Right cardiac atrium (tissue), 5 donors: ENCODE data around the gene RABGAP1L. TPM values are rescaled to one million over a fixed set of nuclear protein-coding genes. Genes with fewer than 3 reads are reported as not detected.
"Not testable (repeated sequence)": the region's sequence is repeated elsewhere in the genome, so short reads cannot be mapped to it uniquely, and the experiment has no call there.

Experiments used
- ATAC-seq, 2 donors: fragments of 200-7000 bp; cut with Tn5 transposase; one replicate each; pipeline versions ENCODE4 v1.8.0 to v1.9.1; 2020; ENCODE audit warnings: moderate library complexity in 2 of 2, mild to moderate bottlenecking in 1 of 2
- DNase-seq, 3 donors: peaks; one replicate each; pipeline ENCODE4 v3.0.0-alpha.2; 2020
- H3K27ac ChIP-seq: one replicate; pipeline ENCODE4 v1.5.1; 2013; ENCODE audit warnings: mild to moderate bottlenecking, low read length, control low read depth, moderate library complexity
- H3K27me3 ChIP-seq: one replicate; pipeline ENCODE4 v1.6.1; 2013; ENCODE audit not compliant: control insufficient read depth, insufficient read depth
- H3K4me1 ChIP-seq: one replicate; pipeline ENCODE4 v1.6.1; 2013; ENCODE audit warnings: low read length; ENCODE audit not compliant: control insufficient read depth, insufficient read depth
- H3K4me3 ChIP-seq: one replicate; pipeline ENCODE4 v1.5.1; 2013; ENCODE audit warnings: low read length, control low read depth
- H3K9me3 ChIP-seq: one replicate; pipeline ENCODE4 v1.6.1; 2013; ENCODE audit warnings: low read length; ENCODE audit not compliant: control insufficient read depth
- WGBS: extraction: QIAGEN DNeasy Blood & Tissue Kit; methylation state at CpG from one replicate; pipeline ENCODE4 v1.1.7; 2013; 5-methylcytosine and 5-hydroxymethylcytosine counted together
- intact Hi-C, 4 donors: fragments of 100-400 bp; cut with DNase I; formaldehyde crosslinking; loops; one replicate each; pipeline versions ENCODE4 v1.11.0 to v1.14.0; 2022 to 2023
- polyA plus RNA-seq: library from polyadenylated mRNA; stranded (reverse); fragments of 200-250 nt; gene quantifications from one replicate; pipeline ENCODE4 v1.2.3, GENCODE V29; 2013
- total RNA-seq, 4 donors: library from RNA; stranded (reverse); fragmentation: NEBNext Ultra II Directional; extraction: Animal tissue kit (Norgen Biotek cat#: 25700); gene quantifications; one replicate each; pipeline ENCODE4 v1.2.1, GENCODE V29; 2021
- donor health status: healthy with polysubstance abuse.
- donor health status: DM: no; HTN: yes; CAD: no.
- donor health status: DM: no; HTN: no; CAD: no.
- donor health status: DM: no; HTN: yes; CAD: no; lungs with severe emphysema.
- donor health status: DM: yes; HTN: yes; CAD: no.

Gene RABGAP1L
- total and polyA plus RNA-seq, 5 donors: 174 to 367 (median 186) TPM

GRCh38 chr1:175033953-175034352 is 874.6 kb downstream of the RABGAP1L start:
- H3K4me3 ChIP-seq: no peak overlapping the region
- 77% methylated on average over 4 of the region's 4 CpGs for WGBS
- ATAC-seq (no peak), DNase-seq (no peak)
- no peaks in the 10 kb centered on the region for H3K27me3 ChIP-seq
- H3K27ac ChIP-seq: no peak overlapping the region
- H3K4me1 ChIP-seq: no peaks in the 10 kb centered on the region
- H3K9me3 ChIP-seq: no peaks in the 10 kb centered on the region
- intact Hi-C loops: loop anchor here in 3 of 4 donors (5.0 to 10.0 kb wide), 4 partner anchors 88 to 291 kb away; no protein-coding TSS in a partner anchor

GRCh38 chr1:175034775-175035174 is 875.5 kb downstream of the RABGAP1L start:
- Histone ChIP-seq H3K4me3 (no peak overlapping the region), H3K27me3 (no peaks in the 10 kb centered on the region), H3K27ac (no peak overlapping the region), H3K4me1 (no peaks in the 10 kb centered on the region), H3K9me3 (no peaks in the 10 kb centered on the region)
- DNase-seq: no peak
- WGBS: 81% methylated on average over 2 of the region's 2 CpGs
- ATAC-seq: no peak
- intact Hi-C loops: loop anchor here in 3 of 4 donors (5.0 to 10.0 kb wide), 4 partner anchors 88 to 290 kb away; no protein-coding TSS in a partner anchor

DNA sequence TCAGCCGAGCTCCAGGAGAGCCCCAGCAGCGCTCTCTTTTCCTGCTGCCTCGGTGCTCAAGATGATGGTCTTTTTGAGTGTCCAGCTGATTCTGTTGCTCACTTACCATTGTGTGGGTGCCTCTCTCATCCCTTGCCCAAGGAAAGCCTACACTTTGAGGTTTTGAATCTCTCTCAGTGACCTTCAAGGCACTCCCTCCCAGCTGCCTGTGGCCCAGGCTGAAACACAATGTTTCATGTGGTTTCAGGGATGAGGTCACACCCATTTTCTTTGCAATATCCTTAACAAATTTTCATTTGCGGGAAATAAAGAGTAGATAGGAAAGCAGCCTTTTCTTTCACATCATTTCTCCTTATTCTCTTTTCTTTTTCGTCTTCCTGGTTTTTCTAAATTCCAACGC is 876.5 kb downstream of the RABGAP1L start:
- WGBS: 90% methylated on average over 6 of the region's 6 CpGs
- Histone ChIP-seq H3K27ac (no peak overlapping the region), H3K4me1 (no peaks in the 10 kb centered on the region), H3K27me3 (no peaks in the 10 kb centered on the region), H3K4me3 (no peak overlapping the region), H3K9me3 (no peaks in the 10 kb centered on the region)
- no peak for DNase-seq
- intact Hi-C loops: loop anchor here in 1 of 4 donors (10.0 kb wide), 1 partner anchor 289 kb away; no protein-coding TSS in a partner anchor
- ATAC-seq: no peak

- no peak overlapping the region for H3K27ac ChIP-seq
- H3K27me3 ChIP-seq: no peaks in the 10 kb centered on the region
- ATAC-seq (no peak), DNase-seq (no peak)
- no peak overlapping the region for H3K4me3 ChIP-seq
- 68% methylated on average over 3 of the region's 3 CpGs for WGBS
- intact Hi-C loops: loop anchor here in 1 of 4 donors (10.0 kb wide), 1 partner anchor 288 kb away; no protein-coding TSS in a partner anchor
- H3K9me3 ChIP-seq: no peaks in the 10 kb centered on the region
- H3K4me1 ChIP-seq: no peaks in the 10 kb centered on the region
Measured at GRCh38 chr1:175036476-175036875, 877.2 kb downstream of the RABGAP1L start.

GRCh38 chr1:175037416-175037815 is 878.1 kb downstream of the RABGAP1L start:
- intact Hi-C loops: loop anchor here in 1 of 4 donors (10.0 kb wide), 1 partner anchor 287 kb away; no protein-coding TSS in a partner anchor
- Histone ChIP-seq H3K27me3 (no peaks in the 10 kb centered on the region), H3K27ac (no peak overlapping the region), H3K4me3 (no peak overlapping the region), H3K9me3 (no peaks in the 10 kb centered on the region), H3K4me1 (no peaks in the 10 kb centered on the region)
- ATAC-seq (no peak), DNase-seq (no peak)
- 61% methylated on average over 7 of the region's 7 CpGs for WGBS

GRCh38 chr1:175040324-175040879 is 881.1 kb downstream of the RABGAP1L start:
- Histone ChIP-seq H3K27me3 (no peaks in the 10 kb centered on the region), H3K4me1 (no peaks in the 10 kb centered on the region), H3K4me3 (no peak overlapping the region), H3K27ac (no peak overlapping the region), H3K9me3 (no peaks in the 10 kb centered on the region)
- intact Hi-C loops: no loop called here
- no peak for ATAC-seq
- WGBS: 73% methylated on average over 4 of the region's 4 CpGs
- DNase-seq: no peak

DNA sequence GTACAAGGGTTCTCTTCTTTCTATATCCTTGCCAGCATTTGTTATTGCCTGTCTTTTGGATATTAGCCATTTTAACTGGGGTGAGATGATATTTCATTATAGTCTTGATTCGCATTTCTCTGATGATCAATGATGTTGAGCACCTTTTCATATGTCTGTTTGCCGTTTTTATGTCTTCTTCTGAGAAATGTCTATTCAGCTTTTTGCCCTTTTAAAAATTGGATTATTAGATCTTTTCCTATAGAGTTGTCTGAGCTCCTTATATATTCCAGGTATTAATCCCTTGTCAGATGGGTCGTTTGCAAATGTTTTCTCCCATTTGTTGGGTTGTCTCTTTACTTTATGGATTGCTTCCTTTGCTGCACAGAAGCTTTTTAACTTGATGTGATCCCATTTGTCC is 883.3 kb downstream of the RABGAP1L start:
- ATAC-seq (no peak), DNase-seq (no peak)
- Histone ChIP-seq H3K27ac (no peak overlapping the region), H3K27me3 (no peaks in the 10 kb centered on the region), H3K9me3 (no peaks in the 10 kb centered on the region), H3K4me3 (no peak overlapping the region), H3K4me1 (no peaks in the 10 kb centered on the region)
- intact Hi-C loops: no loop called here
- WGBS: 78% methylated on average over 3 of the region's 3 CpGs

DNA sequence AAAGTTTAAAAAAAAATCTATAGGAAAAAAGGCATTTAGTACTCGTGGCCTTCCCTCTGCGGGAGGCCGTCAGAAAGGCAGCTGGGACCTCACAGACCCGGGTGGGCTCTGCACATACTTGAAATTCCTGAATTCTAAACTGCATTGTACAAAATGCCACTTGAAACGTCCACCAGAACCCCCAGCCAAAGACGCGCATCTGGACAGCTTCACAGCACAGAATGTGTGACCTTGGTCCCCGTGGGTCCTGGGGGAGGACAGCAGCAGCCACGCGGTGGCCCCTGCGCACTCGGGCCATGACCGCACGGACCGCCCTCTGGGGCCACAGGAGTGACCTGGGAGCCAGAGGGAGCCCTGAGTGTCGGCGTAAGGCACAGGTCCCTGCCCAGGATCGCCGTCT is 884.5 kb downstream of the RABGAP1L start:
- Histone ChIP-seq H3K27ac (no peak overlapping the region), H3K4me3 (no peak overlapping the region), H3K4me1 (no peaks in the 10 kb centered on the region), H3K27me3 (no peaks in the 10 kb centered on the region), H3K9me3 (no peaks in the 10 kb centered on the region)
- DNase-seq (no peak), ATAC-seq (no peak)
- WGBS: 47% methylated on average over 19 of the region's 19 CpGs
- intact Hi-C loops: no loop called here

GRCh38 chr1:175044591-175044990 is 885.3 kb downstream of the RABGAP1L start:
- H3K27ac ChIP-seq, H3K4me3 ChIP-seq, H3K4me1 ChIP-seq, H3K9me3 ChIP-seq, intact Hi-C loops, DNase-seq, ATAC-seq, H3K27me3 ChIP-seq: not testable (repeated sequence)
- WGBS: 91% methylated on average over 18 of the region's 18 CpGs

Other genes starting within 250 kb of the RABGAP1L start
- under 1 TPM in 2 of 4 donors, not detected in 2; 0.18 to 0.45 TPM for gene SERPINC1, start 242.2 kb upstream of the RABGAP1L start, total RNA-seq
- 0.18 TPM for gene SERPINC1, start 242.2 kb upstream of the RABGAP1L start, polyA plus RNA-seq
- 10 to 100 TPM; 21.4 to 25.0 (median 23.9) TPM for gene RC3H1, start 137.2 kb upstream of the RABGAP1L start, total RNA-seq
- 4.3 TPM for gene RC3H1, start 137.2 kb upstream of the RABGAP1L start, polyA plus RNA-seq